HG02623 (cell line): ENCODE data around the gene NTNG2.

ENCODE experiments used
- ATAC-seq: cut with Tn5 transposase; IDR thresholded peaks from one replicate; pipeline ENCODE4 v1.9.1; 2021; ENCODE audit warnings: moderate library complexity; ENCODE audit not compliant: unreplicated experiment

NTNG2 gene

GRCh38 chr9:132233138-132233537 lies 71.3 kb downstream of the NTNG2 start:
- no peak for ATAC-seq

GRCh38 chr9:132234535-132234934 lies 72.7 kb downstream of the NTNG2 start:
- ATAC-seq: no peak

- no peak for ATAC-seq
These were observed 73.3 kb downstream of the NTNG2 start for GRCh38 chr9:132235125-132235524.

- no peak for ATAC-seq
These were observed 74.2 kb downstream of the NTNG2 start for GRCh38 chr9:132235894-132236661.

- no peak for ATAC-seq
These were observed 74.9 kb downstream of the NTNG2 start for GRCh38 chr9:132236662-132237311.

- no peak for ATAC-seq
These were observed 75.6 kb downstream of the NTNG2 start for GRCh38 chr9:132237481-132237880.

GRCh38 chr9:132238026-132238972 lies 76.4 kb downstream of the NTNG2 start:
- ATAC-seq: no peak

- ATAC-seq: no peak
These were observed 77.1 kb downstream of the NTNG2 start for GRCh38 chr9:132238992-132239391.

GRCh38 chr9:132239518-132239917 lies 77.7 kb downstream of the NTNG2 start:
- no peak for ATAC-seq

GRCh38 chr9:132239999-132240840 lies 78.4 kb downstream of the NTNG2 start:
- no peak for ATAC-seq

- ATAC-seq: peak; percentile 55
These were observed 79.1 kb downstream of the NTNG2 start for GRCh38 chr9:132240841-132241482.

GRCh38 chr9:132241483-132241839 lies 79.6 kb downstream of the NTNG2 start:
- peak; percentile 6 for ATAC-seq

- no peak for ATAC-seq
These were observed 80.2 kb downstream of the NTNG2 start for GRCh38 chr9:132241840-132242620.

GRCh38 chr9:132242621-132243155 lies 80.8 kb downstream of the NTNG2 start:
- ATAC-seq: no peak

GRCh38 chr9:132243156-132244074 lies 81.6 kb downstream of the NTNG2 start:
- ATAC-seq: no peak

GRCh38 chr9:132244582-132245455 lies 83.0 kb downstream of the NTNG2 start:
- ATAC-seq: no peak

GRCh38 chr9:132245465-132245864 lies 83.6 kb downstream of the NTNG2 start:
- ATAC-seq: no peak
